ENCODE results near the gene ART1. TPM values are rescaled to one million over a fixed set of nuclear protein-coding genes. Genes with fewer than 3 reads are reported as not detected.
"Not testable (repeated sequence)": the region's sequence is repeated elsewhere in the genome, so short reads cannot be mapped to it uniquely, and the experiment has no call there.

The ART1 gene
- total RNA-seq, 6 experiments from 2014 or later: not detected

- ATAC-seq (no peak), DNase-seq (no peak)
- no peak overlapping the region for H3K27ac ChIP-seq
- H3K4me3 ChIP-seq: no peak overlapping the region
- no CpG with 5 or more reads among the region's 3 CpGs for WGBS (ENCODE audit: insufficient coverage, low coverage, low lambda C conversion rate, missing lambda C conversion rate)
- H3K27me3 ChIP-seq: no peaks in the 10 kb centered on the region
- TF ChIP-seq, protein P1, sequence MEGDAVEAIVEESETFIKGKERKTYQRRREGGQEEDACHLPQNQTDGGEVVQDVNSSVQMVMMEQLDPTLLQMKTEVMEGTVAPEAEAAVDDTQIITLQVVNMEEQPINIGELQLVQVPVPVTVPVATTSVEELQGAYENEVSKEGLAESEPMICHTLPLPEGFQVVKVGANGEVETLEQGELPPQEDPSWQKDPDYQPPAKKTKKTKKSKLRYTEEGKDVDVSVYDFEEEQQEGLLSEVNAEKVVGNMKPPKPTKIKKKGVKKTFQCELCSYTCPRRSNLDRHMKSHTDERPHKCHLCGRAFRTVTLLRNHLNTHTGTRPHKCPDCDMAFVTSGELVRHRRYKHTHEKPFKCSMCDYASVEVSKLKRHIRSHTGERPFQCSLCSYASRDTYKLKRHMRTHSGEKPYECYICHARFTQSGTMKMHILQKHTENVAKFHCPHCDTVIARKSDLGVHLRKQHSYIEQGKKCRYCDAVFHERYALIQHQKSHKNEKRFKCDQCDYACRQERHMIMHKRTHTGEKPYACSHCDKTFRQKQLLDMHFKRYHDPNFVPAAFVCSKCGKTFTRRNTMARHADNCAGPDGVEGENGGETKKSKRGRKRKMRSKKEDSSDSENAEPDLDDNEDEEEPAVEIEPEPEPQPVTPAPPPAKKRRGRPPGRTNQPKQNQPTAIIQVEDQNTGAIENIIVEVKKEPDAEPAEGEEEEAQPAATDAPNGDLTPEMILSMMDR (IDR thresholded peaks at IDR 0.05): no peak
- no peak for TF ChIP-seq POLR2A (IDR thresholded peaks at IDR 0.05)
- intact Hi-C loops (cut with DNase I): no loop called here
- H3K36me3 ChIP-seq: no peaks in the 10 kb centered on the region
- H3K9me3 ChIP-seq: no peaks in the 10 kb centered on the region
- H3K4me1 ChIP-seq: no peaks in the 10 kb centered on the region
These were observed 10.6 kb downstream of the ART1 start for GRCh38 chr11:3655547-3655946.

- WGBS (ENCODE audit: insufficient coverage, low coverage, low lambda C conversion rate, missing lambda C conversion rate): 64% methylated on average over 5 of the region's 5 CpGs
- H3K27ac ChIP-seq; H3K4me1 ChIP-seq; ATAC-seq; H3K9me3 ChIP-seq; H3K27me3 ChIP-seq; intact Hi-C loops (cut with DNase I); DNase-seq; H3K36me3 ChIP-seq; H3K4me3 ChIP-seq: not testable (repeated sequence)
These were observed 12.4 kb downstream of the ART1 start for GRCh38 chr11:3657331-3657730.

- no peak for ATAC-seq
- no peak for TF ChIP-seq POLR2A (IDR thresholded peaks at IDR 0.05)
- TF ChIP-seq, protein P1 (IDR thresholded peaks at IDR 0.05): no peak
- Histone ChIP-seq H3K36me3 (no peaks in the 10 kb centered on the region), H3K27ac (no peak overlapping the region), H3K4me1 (no peaks in the 10 kb centered on the region), H3K4me3 (no peak overlapping the region), H3K27me3 (no peaks in the 10 kb centered on the region), H3K9me3 (no peaks in the 10 kb centered on the region)
- WGBS (ENCODE audit: insufficient coverage, low coverage, low lambda C conversion rate, missing lambda C conversion rate): 71% methylated on average over 6 of the region's 8 CpGs
- no peak for DNase-seq
- intact Hi-C loops (cut with DNase I): no loop called here
These were observed 13.3 kb downstream of the ART1 start for GRCh38 chr11:3658252-3658651.

DNA sequence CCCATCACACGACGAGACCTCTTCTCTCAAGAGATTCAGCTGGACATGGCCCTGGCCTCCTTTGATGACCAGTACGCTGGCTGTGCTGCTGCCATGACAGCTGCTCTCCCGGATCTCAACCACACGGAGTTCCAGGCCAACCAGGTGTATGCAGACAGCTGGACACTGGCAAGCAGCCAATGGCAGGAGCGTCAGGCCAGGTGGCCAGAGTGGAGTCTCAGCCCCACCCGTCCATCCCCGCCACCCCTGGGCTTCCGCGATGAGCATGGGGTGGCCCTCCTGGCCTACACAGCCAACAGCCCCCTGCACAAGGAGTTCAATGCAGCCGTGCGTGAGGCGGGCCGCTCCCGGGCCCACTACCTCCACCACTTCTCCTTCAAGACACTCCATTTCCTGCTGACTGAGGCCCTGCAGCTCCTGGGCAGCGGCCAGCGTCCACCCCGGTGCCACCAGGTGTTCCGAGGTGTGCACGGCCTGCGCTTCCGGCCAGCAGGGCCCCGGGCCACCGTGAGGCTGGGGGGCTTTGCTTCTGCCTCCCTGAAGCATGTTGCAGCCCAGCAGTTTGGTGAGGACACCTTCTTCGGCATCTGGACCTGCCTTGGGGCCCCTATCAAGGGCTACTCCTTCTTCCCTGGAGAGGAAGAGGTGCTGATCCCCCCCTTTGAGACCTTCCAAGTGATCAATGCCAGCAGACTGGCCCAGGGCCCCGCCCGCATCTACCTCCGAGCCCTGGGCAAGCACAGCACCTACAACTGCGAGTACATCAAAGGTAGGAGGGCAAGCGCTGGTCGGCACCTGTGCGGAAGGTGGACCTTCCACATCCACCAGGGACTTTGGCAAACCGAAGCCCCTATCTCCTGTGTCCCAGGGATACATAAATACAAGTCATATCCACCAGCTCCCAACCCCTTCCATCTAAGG, 14.9 kb downstream of the ART1 start:
- no peak for DNase-seq
- Histone ChIP-seq H3K4me1 (no peaks in the 10 kb centered on the region), H3K27me3 (no peaks in the 10 kb centered on the region), H3K4me3 (no peak overlapping the region), H3K27ac (no peak overlapping the region), H3K36me3 (no peaks in the 10 kb centered on the region), H3K9me3 (no peaks in the 10 kb centered on the region)
- TF ChIP-seq, protein P1 (IDR thresholded peaks at IDR 0.05): no peak
- TF ChIP-seq POLR2A (IDR thresholded peaks at IDR 0.05): no peak
- 86% methylated on average over 5 of the region's 33 CpGs for WGBS (ENCODE audit: insufficient coverage, low coverage, low lambda C conversion rate, missing lambda C conversion rate)
- intact Hi-C loops (cut with DNase I): no loop called here
- ATAC-seq: peak in 1 of 4 donors; percentile 7

DNA sequence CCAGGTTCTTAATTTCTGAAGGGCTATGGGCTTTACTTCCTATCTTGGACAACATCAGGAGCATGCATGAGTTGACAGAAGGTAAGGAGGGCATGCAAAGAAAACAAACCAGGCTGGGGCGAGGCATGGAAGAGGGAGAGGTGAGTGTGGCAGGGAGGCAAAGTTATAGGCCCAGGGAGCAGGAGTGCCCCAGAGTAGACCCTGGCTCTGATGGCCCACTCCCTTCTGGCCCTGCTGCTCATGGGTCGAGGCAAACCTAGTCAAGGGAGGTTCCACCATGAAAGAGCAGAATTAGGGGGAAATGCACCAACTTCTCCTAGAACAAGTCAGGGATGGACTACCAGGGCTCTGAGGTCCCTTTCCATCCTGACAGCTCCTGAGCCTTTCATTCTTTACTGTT, 16.0 kb downstream of the ART1 start:
- WGBS (ENCODE audit: insufficient coverage, low coverage, low lambda C conversion rate, missing lambda C conversion rate): 80% methylated on average over 2 of the region's 2 CpGs
- no peak for DNase-seq
- H3K27ac ChIP-seq: no peak overlapping the region
- no peak for ATAC-seq
- no peaks in the 10 kb centered on the region for H3K4me1 ChIP-seq
- H3K36me3 ChIP-seq: no peaks in the 10 kb centered on the region
- TF ChIP-seq, protein P1 (IDR thresholded peaks at IDR 0.05): no peak
- no peak overlapping the region for H3K4me3 ChIP-seq
- H3K9me3 ChIP-seq: no peaks in the 10 kb centered on the region
- intact Hi-C loops (cut with DNase I): no loop called here
- no peaks in the 10 kb centered on the region for H3K27me3 ChIP-seq
